ENCODE measurements around the gene IFT122. TPM values are rescaled to one million over a fixed set of nuclear protein-coding genes. Genes with fewer than 3 reads are reported as not detected.

Gene IFT122
- total and polyA plus RNA-seq, 9 donors, result 21.6 to 41.2 (median 28.7) TPM

- 78% methylated on average over 1 of the region's 3 CpGs for WGBS (ENCODE audit: insufficient coverage)
- no peak overlapping the region for H3K27ac ChIP-seq (ENCODE audit: low read length)
These were observed 24.6 kb upstream of the IFT122 start for GRCh38 chr3:129415378-129415777.

DNA sequence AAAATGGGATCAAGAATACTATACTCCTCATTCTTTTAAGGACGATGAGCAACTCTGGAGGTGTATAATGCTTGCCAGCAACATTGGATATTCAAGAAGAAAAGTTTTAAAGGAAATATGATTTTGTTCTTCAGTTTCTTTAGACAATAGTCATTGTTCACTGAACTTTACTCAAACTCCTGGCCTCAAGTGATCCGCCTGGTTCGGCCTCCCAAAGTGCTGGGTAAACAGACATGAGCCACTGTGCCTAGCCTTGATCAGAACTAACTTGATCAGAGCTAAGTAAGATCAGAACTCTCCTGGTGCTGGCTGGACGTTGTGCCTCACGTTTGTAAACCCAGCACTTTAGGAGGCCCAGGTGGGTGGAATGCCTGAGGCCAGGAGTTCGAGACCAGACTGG is 24.2 kb upstream of the IFT122 start:
- no peak overlapping the region for H3K4me3 ChIP-seq (ENCODE audit: low read length)
- H3K9me3 ChIP-seq (replicated peaks; ENCODE audit: control insufficient read depth, low read depth, low read length), result no peaks in the 10 kb centered on the region
- DNase-seq, result no peak
- no peaks in the 10 kb centered on the region for H3K27me3 ChIP-seq (ENCODE audit: control insufficient read depth, insufficient read depth, low read length)
- WGBS (ENCODE audit: insufficient coverage), result 92% methylated on average over 2 of the region's 6 CpGs
- no peaks in the 10 kb centered on the region for H3K36me3 ChIP-seq (ENCODE audit: control insufficient read depth, insufficient read depth, low read length)
- no peak overlapping the region for H3K27ac ChIP-seq (ENCODE audit: low read length)
- H3K4me1 ChIP-seq (ENCODE audit: control insufficient read depth, insufficient read depth, low read length), result peaks cover 5% of the 10 kb centered on the region

More at GRCh38 chr3:129415378-129415777, 24.6 kb upstream of the IFT122 start:
- peaks cover 5% of the 10 kb centered on the region for H3K4me1 ChIP-seq (ENCODE audit: control insufficient read depth, insufficient read depth, low read length)
- no peak for DNase-seq
- no peaks in the 10 kb centered on the region for H3K27me3 ChIP-seq (ENCODE audit: control insufficient read depth, insufficient read depth, low read length)
- H3K36me3 ChIP-seq (ENCODE audit: control insufficient read depth, insufficient read depth, low read length), result no peaks in the 10 kb centered on the region
- H3K4me3 ChIP-seq (ENCODE audit: low read length), result no peak overlapping the region
- H3K9me3 ChIP-seq (replicated peaks; ENCODE audit: control insufficient read depth, low read depth, low read length), result no peaks in the 10 kb centered on the region

DNA sequence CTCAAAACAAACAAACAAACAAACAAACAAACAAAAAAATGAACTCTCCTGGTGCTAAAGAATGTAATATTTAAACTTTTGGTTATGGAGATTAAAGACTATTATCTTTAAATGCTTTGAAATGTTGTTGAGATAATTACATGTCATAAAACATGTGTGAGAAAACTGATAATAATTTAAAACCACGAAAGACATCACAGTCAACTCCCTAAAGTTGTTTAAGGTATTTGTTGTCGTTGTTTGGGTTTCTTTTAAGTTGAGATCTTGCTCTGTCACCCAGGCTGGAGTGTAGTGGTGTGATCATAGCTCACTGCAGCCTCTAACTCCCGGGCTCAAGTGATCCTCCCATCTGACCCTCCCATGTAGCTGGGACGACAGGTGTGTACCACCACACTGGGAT is 23.6 kb upstream of the IFT122 start:
- Histone ChIP-seq H3K4me3 (ENCODE audit: low read length) (no peak overlapping the region), H3K9me3 (replicated peaks; ENCODE audit: control insufficient read depth, low read depth, low read length) (no peaks in the 10 kb centered on the region), H3K4me1 (ENCODE audit: control insufficient read depth, insufficient read depth, low read length) (peaks cover 5% of the 10 kb centered on the region), H3K27me3 (ENCODE audit: control insufficient read depth, insufficient read depth, low read length) (no peaks in the 10 kb centered on the region), H3K36me3 (ENCODE audit: control insufficient read depth, insufficient read depth, low read length) (no peaks in the 10 kb centered on the region), H3K27ac (ENCODE audit: low read length) (no peak overlapping the region)
- no CpG with 5 or more reads among the region's 4 CpGs for WGBS (ENCODE audit: insufficient coverage)
- DNase-seq, result no peak

DNA sequence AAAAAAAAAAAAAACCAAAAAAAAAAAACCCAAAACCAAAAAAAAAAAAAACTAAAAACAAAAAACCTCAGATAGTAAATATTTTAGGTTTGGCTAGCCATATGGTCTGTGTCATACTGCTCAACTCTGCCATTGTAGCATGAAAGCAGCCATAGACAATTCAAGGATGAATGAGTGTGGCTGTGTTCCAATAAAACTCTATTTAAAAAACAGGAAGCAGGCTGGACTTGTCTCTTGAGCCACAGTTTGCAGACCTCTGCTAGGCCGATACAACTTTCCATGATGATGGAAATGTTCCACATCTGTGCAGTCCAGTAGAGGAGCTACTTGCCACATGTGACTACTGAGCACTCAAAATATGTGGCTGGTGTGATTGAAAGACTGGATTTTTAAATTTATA is 22.7 kb upstream of the IFT122 start:
- DNase-seq, result peak; percentile 89
- no CpG with 5 or more reads among the region's 1 CpG for WGBS (ENCODE audit: insufficient coverage)
- H3K27ac ChIP-seq (ENCODE audit: low read length), result peak overlapping the region; percentile 67

GRCh38 chr3:129418041-129418973 is 21.7 kb upstream of the IFT122 start:
- Histone ChIP-seq H3K4me3 (ENCODE audit: low read length) (no peak overlapping the region), H3K9me3 (replicated peaks; ENCODE audit: control insufficient read depth, low read depth, low read length) (no peaks in the 10 kb centered on the region), H3K27me3 (ENCODE audit: control insufficient read depth, insufficient read depth, low read length) (no peaks in the 10 kb centered on the region), H3K36me3 (ENCODE audit: control insufficient read depth, insufficient read depth, low read length) (no peaks in the 10 kb centered on the region), H3K4me1 (ENCODE audit: control insufficient read depth, insufficient read depth, low read length) (peaks cover 5% of the 10 kb centered on the region), H3K27ac (ENCODE audit: low read length) (no peak overlapping the region)
- WGBS (ENCODE audit: insufficient coverage), result 77% methylated on average over 12 of the region's 14 CpGs
- DNase-seq, result no peak

More for the DNA sequence above, 22.7 kb upstream of the IFT122 start:
- H3K36me3 ChIP-seq (ENCODE audit: control insufficient read depth, insufficient read depth, low read length), result no peaks in the 10 kb centered on the region
- peaks cover 5% of the 10 kb centered on the region for H3K4me1 ChIP-seq (ENCODE audit: control insufficient read depth, insufficient read depth, low read length)
- no peaks in the 10 kb centered on the region for H3K27me3 ChIP-seq (ENCODE audit: control insufficient read depth, insufficient read depth, low read length)
- H3K4me3 ChIP-seq (ENCODE audit: low read length), result no peak overlapping the region
- H3K9me3 ChIP-seq (replicated peaks; ENCODE audit: control insufficient read depth, low read depth, low read length), result no peaks in the 10 kb centered on the region

GRCh38 chr3:129419476-129419875 is 20.5 kb upstream of the IFT122 start:
- 60% methylated on average over 1 of the region's 4 CpGs for WGBS (ENCODE audit: insufficient coverage)
- no peaks in the 10 kb centered on the region for H3K27me3 ChIP-seq (ENCODE audit: control insufficient read depth, insufficient read depth, low read length)
- H3K9me3 ChIP-seq (replicated peaks; ENCODE audit: control insufficient read depth, low read depth, low read length), result no peaks in the 10 kb centered on the region
- H3K4me1 ChIP-seq (ENCODE audit: control insufficient read depth, insufficient read depth, low read length), result peaks cover 5% of the 10 kb centered on the region
- H3K36me3 ChIP-seq (ENCODE audit: control insufficient read depth, insufficient read depth, low read length), result no peaks in the 10 kb centered on the region
- no peak overlapping the region for H3K4me3 ChIP-seq (ENCODE audit: low read length)
- no peak for DNase-seq
- H3K27ac ChIP-seq (ENCODE audit: low read length), result no peak overlapping the region

DNA sequence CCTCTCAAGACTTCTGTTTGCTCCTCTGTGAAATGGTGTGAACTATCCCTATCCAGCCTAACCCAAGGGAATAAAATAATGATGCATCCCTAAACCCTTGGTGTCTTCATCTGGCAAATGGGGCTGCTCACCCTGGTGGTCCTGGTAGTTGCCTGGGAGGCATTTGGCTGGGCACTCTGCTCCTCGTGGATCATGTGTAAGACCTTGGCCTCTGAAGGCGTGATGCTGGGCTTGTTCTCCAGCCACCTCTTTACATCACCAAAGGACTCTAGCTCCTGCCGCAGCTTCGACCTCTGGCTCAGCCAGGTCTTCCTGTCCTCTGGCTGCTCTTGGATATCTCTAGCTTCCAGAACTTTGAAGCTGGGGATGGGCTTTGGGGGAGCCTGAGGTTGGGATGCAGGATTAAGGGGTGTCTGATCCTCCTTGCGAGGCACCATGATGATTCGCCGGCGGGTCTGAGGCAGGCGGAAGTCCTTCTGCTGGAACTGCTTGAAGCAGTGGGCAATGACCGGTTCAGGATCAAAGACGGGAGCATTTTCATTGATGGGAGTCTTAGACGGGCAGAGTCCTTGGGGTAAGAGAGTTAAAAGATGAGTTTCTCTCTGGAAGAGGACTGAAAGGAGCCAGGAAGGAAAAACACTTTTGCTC is 18.7 kb upstream of the IFT122 start:
- peaks cover 5% of the 10 kb centered on the region for H3K4me1 ChIP-seq (ENCODE audit: control insufficient read depth, insufficient read depth, low read length)
- H3K27ac ChIP-seq (ENCODE audit: low read length), result no peak overlapping the region
- no peak overlapping the region for H3K4me3 ChIP-seq (ENCODE audit: low read length)
- no peaks in the 10 kb centered on the region for H3K9me3 ChIP-seq (replicated peaks; ENCODE audit: control insufficient read depth, low read depth, low read length)
- no peaks in the 10 kb centered on the region for H3K27me3 ChIP-seq (ENCODE audit: control insufficient read depth, insufficient read depth, low read length)
- DNase-seq, result no peak
- no peaks in the 10 kb centered on the region for H3K36me3 ChIP-seq (ENCODE audit: control insufficient read depth, insufficient read depth, low read length)
- WGBS (ENCODE audit: insufficient coverage), result 88% methylated on average over 9 of the region's 12 CpGs

GRCh38 chr3:129421988-129422745 is 17.9 kb upstream of the IFT122 start:
- Histone ChIP-seq H3K27me3 (ENCODE audit: control insufficient read depth, insufficient read depth, low read length) (no peaks in the 10 kb centered on the region), H3K27ac (ENCODE audit: low read length) (no peak overlapping the region), H3K4me3 (ENCODE audit: low read length) (no peak overlapping the region), H3K4me1 (ENCODE audit: control insufficient read depth, insufficient read depth, low read length) (peaks cover 5% of the 10 kb centered on the region), H3K36me3 (ENCODE audit: control insufficient read depth, insufficient read depth, low read length) (no peaks in the 10 kb centered on the region), H3K9me3 (replicated peaks; ENCODE audit: control insufficient read depth, low read depth, low read length) (no peaks in the 10 kb centered on the region)
- 93% methylated on average over 2 of the region's 6 CpGs for WGBS (ENCODE audit: insufficient coverage)
- no peak for DNase-seq

DNA sequence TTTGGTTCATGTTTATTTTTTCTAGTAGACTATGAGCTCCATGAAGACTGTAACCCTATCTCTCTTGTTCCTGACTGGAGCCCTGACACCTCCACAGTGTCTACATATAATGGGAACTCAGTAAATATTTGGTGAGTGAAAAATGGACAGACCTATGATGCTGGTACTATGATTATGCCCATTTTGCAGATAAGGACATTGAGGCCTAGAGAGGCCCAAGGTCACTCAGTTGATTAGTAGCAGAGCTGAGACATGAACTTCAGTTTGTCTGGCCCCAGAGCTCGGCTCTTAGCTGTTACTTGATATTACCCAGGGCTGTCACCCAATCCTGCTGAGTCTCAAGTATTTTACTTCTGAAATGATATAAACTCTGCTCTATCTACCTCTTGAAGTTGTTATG is 17.1 kb upstream of the IFT122 start:
- H3K4me1 ChIP-seq (ENCODE audit: control insufficient read depth, insufficient read depth, low read length), result peaks cover 2% of the 10 kb centered on the region
- peaks cover 6% of the 10 kb centered on the region for H3K27me3 ChIP-seq (ENCODE audit: control insufficient read depth, insufficient read depth, low read length)
- no peak for DNase-seq
- no peak overlapping the region for H3K27ac ChIP-seq (ENCODE audit: low read length)
- no CpG with 5 or more reads among the region's 1 CpG for WGBS (ENCODE audit: insufficient coverage)
- no peaks in the 10 kb centered on the region for H3K36me3 ChIP-seq (ENCODE audit: control insufficient read depth, insufficient read depth, low read length)
- H3K4me3 ChIP-seq (ENCODE audit: low read length), result no peak overlapping the region
- no peaks in the 10 kb centered on the region for H3K9me3 ChIP-seq (replicated peaks; ENCODE audit: control insufficient read depth, low read depth, low read length)
